Mucosa of rectum (tissue), 2 donors: ENCODE data around the gene TXNL4B.
"Not testable (repeated sequence)": the region's sequence is repeated elsewhere in the genome, so short reads cannot be mapped to it uniquely, and the experiment has no call there.

Experiments
- H3K27ac ChIP-seq, 2 donors: one replicate each; pipeline ENCODE4 v1.7.0; 2013; ENCODE audit warnings: inconsistent platforms in 2 of 2, low read depth in 2 of 2, low read length in 2 of 2
- H3K27me3 ChIP-seq, 2 donors: one replicate each; pipeline ENCODE4 v1.7.0; 2013; ENCODE audit warnings: low read length in 2 of 2; ENCODE audit not compliant: control insufficient read depth in 2 of 2, insufficient read depth in 2 of 2
- H3K36me3 ChIP-seq, 2 donors: one replicate each; pipeline ENCODE4 v1.7.0; 2013; ENCODE audit warnings: low read length in 2 of 2; ENCODE audit not compliant: control insufficient read depth in 2 of 2, insufficient read depth in 2 of 2
- H3K4me1 ChIP-seq, 2 donors: one replicate each; pipeline ENCODE4 v1.7.0; 2013; ENCODE audit warnings: low read length in 2 of 2, mild to moderate bottlenecking in 1 of 2; ENCODE audit not compliant: control insufficient read depth in 2 of 2, insufficient read depth in 2 of 2
- H3K4me3 ChIP-seq, 2 donors: one replicate each; pipeline ENCODE4 v1.7.0; 2013; ENCODE audit warnings: low read length in 2 of 2
- H3K9ac ChIP-seq, 2 donors: one replicate each; pipeline ENCODE4 v1.7.0; 2013; ENCODE audit warnings: low read length in 2 of 2, low read depth in 1 of 2, mild to moderate bottlenecking in 1 of 2
- H3K9me3 ChIP-seq, 2 donors: one replicate each; pipeline ENCODE4 v1.7.0; 2013; ENCODE audit warnings: low read length in 2 of 2; ENCODE audit not compliant: control insufficient read depth in 2 of 2
- donor health status: healthy.
- donor health status: Normal muscosa, but diverticular disease.

TXNL4B gene

GRCh38 chr16:72055911-72056310 is 37.5 kb downstream of the TXNL4B start:
- H3K9ac ChIP-seq: no peak overlapping the region
- no peaks in the 10 kb centered on the region for H3K36me3 ChIP-seq
- H3K27ac ChIP-seq: no peak overlapping the region
- H3K27me3 ChIP-seq: no peaks in the 10 kb centered on the region
- H3K4me1 ChIP-seq: no peaks in the 10 kb centered on the region
- no peak overlapping the region for H3K4me3 ChIP-seq
- H3K9me3 ChIP-seq: no peaks in the 10 kb centered on the region

- not testable (repeated sequence) for H3K36me3 ChIP-seq, H3K27ac ChIP-seq, H3K9me3 ChIP-seq, H3K4me1 ChIP-seq, H3K4me3 ChIP-seq, H3K27me3 ChIP-seq, H3K9ac ChIP-seq
Measured at GRCh38 chr16:72054254-72054847, 39.1 kb downstream of the TXNL4B start, which contains the start of gene HP. HP (plus strand) TSS chr16:72054505; CDS start chr16:72054653, 148 bp downstream.

DNA sequence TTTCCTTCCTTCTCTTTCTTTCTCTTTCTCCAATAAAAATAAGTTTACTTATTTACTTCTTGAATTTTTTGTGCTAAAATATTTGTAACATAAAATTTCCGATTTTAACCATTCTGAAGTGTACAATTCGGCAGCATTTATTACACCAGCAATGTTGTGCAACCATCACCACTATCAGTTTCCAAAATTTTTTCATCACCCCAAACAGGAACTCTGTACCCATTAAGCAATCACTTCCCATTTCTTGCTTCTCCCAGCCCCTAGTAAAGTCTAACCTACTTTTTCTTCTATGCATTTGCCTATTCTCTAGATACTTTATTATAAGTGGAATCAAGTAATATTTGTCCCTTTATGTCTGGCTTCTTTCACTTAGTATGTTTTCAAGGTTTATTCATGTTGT is 41.6 kb downstream of the TXNL4B start:
- H3K27ac ChIP-seq: no peak overlapping the region
- H3K36me3 ChIP-seq: no peaks in the 10 kb centered on the region
- H3K4me1 ChIP-seq: no peaks in the 10 kb centered on the region
- H3K27me3 ChIP-seq: no peaks in the 10 kb centered on the region
- no peak overlapping the region for H3K9ac ChIP-seq
- no peaks in the 10 kb centered on the region for H3K9me3 ChIP-seq
- no peak overlapping the region for H3K4me3 ChIP-seq

DNA sequence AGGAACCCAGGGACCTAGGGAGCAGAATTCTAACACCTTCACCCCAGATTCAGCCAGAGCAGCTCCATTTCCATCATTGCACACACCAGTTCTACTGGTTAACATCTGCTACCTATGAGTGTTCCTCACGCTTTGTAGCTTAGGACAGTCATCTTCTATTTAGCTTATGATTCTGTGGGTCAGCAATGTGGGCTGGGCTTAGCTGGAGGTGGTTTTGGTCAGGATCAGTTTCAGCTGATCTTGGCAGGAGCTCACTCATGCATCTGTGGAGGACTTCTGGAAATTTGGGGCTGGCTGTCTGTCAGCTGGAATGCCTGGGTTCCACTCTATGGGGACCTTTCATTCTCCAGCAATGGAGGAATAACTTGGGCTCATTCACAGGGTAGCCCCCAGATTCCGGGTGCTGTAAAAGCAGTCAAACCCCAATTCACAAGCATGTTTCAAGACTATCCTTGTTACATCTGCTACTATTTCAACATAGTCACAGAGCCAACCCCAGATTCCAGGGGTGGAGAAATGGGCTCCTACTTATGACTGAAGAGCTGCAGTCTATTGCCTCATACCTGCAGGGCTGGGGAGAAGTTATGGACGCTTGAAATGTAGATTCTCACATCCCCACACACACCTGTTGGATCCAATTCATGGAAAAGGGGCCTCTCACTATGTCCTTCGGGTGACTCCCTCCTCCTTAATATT is 42.5 kb downstream of the TXNL4B start:
- Histone ChIP-seq H3K9me3 (no peaks in the 10 kb centered on the region), H3K4me1 (no peaks in the 10 kb centered on the region), H3K36me3 (no peaks in the 10 kb centered on the region), H3K4me3 (no peak overlapping the region), H3K27me3 (no peaks in the 10 kb centered on the region), H3K9ac (no peak overlapping the region), H3K27ac (no peak overlapping the region)

DNA sequence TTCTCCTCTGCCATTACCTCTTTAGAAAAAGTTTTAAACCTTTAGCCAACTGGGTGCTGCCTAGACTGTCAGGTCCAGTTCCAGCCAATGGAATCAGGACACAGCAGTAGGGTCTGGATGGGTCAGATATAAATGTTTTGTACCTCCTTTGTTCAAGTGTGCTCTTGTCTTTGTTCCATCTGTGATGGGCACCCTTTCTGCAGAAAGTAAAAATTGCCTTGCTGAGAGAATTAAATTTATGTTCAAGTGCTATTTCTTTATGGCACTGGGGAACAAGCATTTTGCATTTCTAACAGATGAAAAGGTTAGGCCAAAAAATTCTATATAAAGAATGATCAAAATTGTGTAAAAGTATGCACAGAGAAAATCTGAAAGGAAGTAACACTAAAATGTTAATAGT is 44.3 kb downstream of the TXNL4B start:
- no peak overlapping the region for H3K27ac ChIP-seq
- H3K4me3 ChIP-seq: no peak overlapping the region
- no peaks in the 10 kb centered on the region for H3K27me3 ChIP-seq
- H3K36me3 ChIP-seq: no peaks in the 10 kb centered on the region
- H3K4me1 ChIP-seq: no peaks in the 10 kb centered on the region
- no peak overlapping the region for H3K9ac ChIP-seq
- H3K9me3 ChIP-seq: no peaks in the 10 kb centered on the region

DNA sequence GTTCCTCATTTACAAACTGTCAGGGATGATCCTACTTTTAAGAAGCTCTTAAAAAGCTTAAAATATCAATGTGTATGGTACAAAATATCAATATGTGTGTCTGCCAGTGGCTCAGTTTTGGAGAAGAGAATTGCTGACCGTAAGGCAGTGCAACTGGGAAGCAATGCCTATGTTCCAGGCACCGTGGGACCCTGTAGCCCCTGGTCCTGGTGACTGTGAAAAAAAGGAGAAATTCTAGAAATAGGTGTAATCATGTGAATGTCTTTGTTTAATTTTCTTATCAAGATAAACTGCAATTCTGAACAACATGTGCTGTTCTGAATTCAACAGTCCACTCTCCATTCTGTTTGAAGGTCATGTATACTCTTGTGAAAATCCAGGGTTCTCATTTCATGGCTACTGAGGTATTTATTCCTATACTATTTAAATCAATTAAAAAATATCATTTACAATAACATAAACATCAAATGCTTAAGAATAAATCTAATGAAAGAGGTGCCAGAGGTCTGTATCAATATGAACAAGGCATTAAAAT is 48.5 kb downstream of the TXNL4B start:
- Histone ChIP-seq H3K9me3 (no peaks in the 10 kb centered on the region), H3K36me3 (no peaks in the 10 kb centered on the region), H3K27ac (no peak overlapping the region), H3K4me3 (no peak overlapping the region), H3K4me1 (no peaks in the 10 kb centered on the region), H3K27me3 (no peaks in the 10 kb centered on the region), H3K9ac (no peak overlapping the region)

- Histone ChIP-seq H3K36me3 (no peaks in the 10 kb centered on the region), H3K9ac (no peak overlapping the region), H3K9me3 (no peaks in the 10 kb centered on the region), H3K4me1 (no peaks in the 10 kb centered on the region), H3K27ac (no peak overlapping the region), H3K27me3 (no peaks in the 10 kb centered on the region), H3K4me3 (no peak overlapping the region)
Measured at GRCh38 chr16:72044296-72044695, 49.1 kb downstream of the TXNL4B start.

DNA sequence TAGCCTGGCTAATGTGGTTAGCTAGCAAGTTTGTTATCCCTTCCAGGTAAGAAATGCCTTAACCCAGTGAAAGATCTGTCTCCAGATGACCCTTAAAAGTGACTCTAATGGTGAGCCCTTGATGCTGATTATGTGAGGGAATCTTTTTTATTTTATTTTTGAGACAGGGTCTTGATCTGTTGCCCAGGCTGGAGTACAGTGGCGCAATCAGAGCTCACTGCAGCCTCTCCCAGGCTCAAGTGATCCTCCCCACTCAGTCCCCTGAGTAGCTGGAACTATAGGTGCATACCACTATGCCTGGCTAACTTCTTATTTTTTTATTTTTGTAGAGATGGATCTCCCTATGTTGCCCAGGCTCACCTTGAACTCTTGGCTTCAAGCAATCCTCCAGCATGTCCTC is 49.9 kb downstream of the TXNL4B start:
- Histone ChIP-seq H3K9me3 (no peaks in the 10 kb centered on the region), H3K9ac (no peak overlapping the region), H3K27ac (no peak overlapping the region), H3K4me3 (no peak overlapping the region), H3K36me3 (no peaks in the 10 kb centered on the region), H3K4me1 (no peaks in the 10 kb centered on the region), H3K27me3 (no peaks in the 10 kb centered on the region)

DNA sequence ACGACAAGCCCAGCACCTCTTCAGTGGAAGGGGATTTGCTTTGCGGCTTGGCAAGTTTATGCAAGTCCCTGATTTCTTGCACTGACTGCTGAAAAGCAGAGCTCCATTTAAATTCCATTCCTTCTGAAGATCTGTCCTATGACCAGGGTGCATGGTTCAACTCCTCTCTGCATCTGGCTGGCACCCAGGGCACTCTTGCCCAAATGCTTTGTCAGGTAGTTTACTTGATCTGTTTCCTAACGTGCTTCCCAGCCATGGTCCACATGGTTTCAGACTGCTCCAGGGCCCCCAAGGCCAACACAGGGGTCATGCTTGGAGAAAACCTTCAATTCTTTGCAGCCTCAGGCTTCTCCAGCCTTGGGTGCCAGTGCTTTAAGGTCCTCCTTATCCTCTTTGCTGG is 50.4 kb downstream of the TXNL4B start:
- no peak overlapping the region for H3K9ac ChIP-seq
- H3K27ac ChIP-seq: no peak overlapping the region
- H3K27me3 ChIP-seq: no peaks in the 10 kb centered on the region
- no peaks in the 10 kb centered on the region for H3K36me3 ChIP-seq
- no peaks in the 10 kb centered on the region for H3K4me1 ChIP-seq
- H3K9me3 ChIP-seq: no peaks in the 10 kb centered on the region
- H3K4me3 ChIP-seq: no peak overlapping the region

GRCh38 chr16:72042157-72042660 is 51.2 kb downstream of the TXNL4B start:
- no peaks in the 10 kb centered on the region for H3K4me1 ChIP-seq
- H3K4me3 ChIP-seq: no peak overlapping the region
- no peaks in the 10 kb centered on the region for H3K27me3 ChIP-seq
- H3K9ac ChIP-seq: no peak overlapping the region
- H3K36me3 ChIP-seq: no peaks in the 10 kb centered on the region
- H3K9me3 ChIP-seq: no peaks in the 10 kb centered on the region
- no peak overlapping the region for H3K27ac ChIP-seq
